DOHH2 (cell line): ENCODE results near the gene S100A4.

Experiments used
- CTCF ChIP-seq: fragments of 200-600 bp; sonication (generic); IDR thresholded peaks from one replicate; pipeline ENCODE4 v1.5.1; 2014; ENCODE audit warnings: antibody characterized with exemption, mild to moderate bottlenecking, low read depth, low read length; ENCODE audit not compliant: poor library complexity, severe bottlenecking
- EZH2phosphoT487 ChIP-seq: fragments of 200-600 bp; sonication (generic); IDR thresholded peaks from 2 replicates; pipeline ENCODE4 v1.6.1; 2017; ENCODE audit warnings: borderline replicate concordance, mild to moderate bottlenecking, antibody characterized with exemption, low read length, moderate library complexity, mixed read lengths

- no peak for TF ChIP-seq CTCF
- TF ChIP-seq EZH2phosphoT487, result no peak
Observed at GRCh38 chr1:153552335-153552734, 6.7 kb upstream of the S100A4 start.
